Astrocyte (in vitro differentiated cells and primary cell): ENCODE data around the gene C9orf152. TPM values are rescaled to one million over a fixed set of nuclear protein-coding genes. Genes with fewer than 3 reads are reported as not detected.

Experiments used
- DNase-seq: peaks from one replicate; pipeline ENCODE4 v3.0.0-alpha.2; 2010; ENCODE audit warnings: low read depth
- FAIRE-seq: peaks from 2 replicates; lab custom pipeline; 2011; peaks lifted over from hg19 to GRCh38; lab: Jason Lieb, UNC
- H2AFZ ChIP-seq: 2 replicates; pipeline ENCODE4 v1.6.0; 2012; ENCODE audit warnings: low read depth, low read length, inconsistent platforms
- H3K27ac ChIP-seq: 2 replicates; pipeline ENCODE4 v1.5.1; 2011; ENCODE audit warnings: low read depth, low read length, inconsistent platforms
- H3K27me3 ChIP-seq: 2 replicates; pipeline ENCODE4 v1.6.0; 2011; ENCODE audit warnings: low read length, inconsistent platforms; ENCODE audit not compliant: insufficient read depth
- H3K36me3 ChIP-seq: 2 replicates; pipeline ENCODE4 v1.5.1; 2011; ENCODE audit warnings: low read length, inconsistent platforms; ENCODE audit not compliant: insufficient read depth
- H3K4me1 ChIP-seq: 2 replicates; pipeline ENCODE4 v1.5.1; 2011; ENCODE audit warnings: low read length, inconsistent platforms; ENCODE audit not compliant: insufficient read depth
- H3K4me2 ChIP-seq: 2 replicates; pipeline ENCODE4 v1.6.0; 2012; ENCODE audit warnings: low read length, inconsistent platforms
- H3K4me3 ChIP-seq: 2 replicates; pipeline ENCODE4 v1.5.1; 2011; ENCODE audit warnings: low read depth, mild to moderate bottlenecking, low read length, inconsistent platforms; ENCODE audit not compliant: insufficient read depth
- H3K79me2 ChIP-seq: 2 replicates; pipeline ENCODE4 v1.6.0; 2012; ENCODE audit warnings: mild to moderate bottlenecking, low read length, inconsistent platforms; ENCODE audit not compliant: insufficient read depth
- H3K9ac ChIP-seq: 2 replicates; pipeline ENCODE4 v1.6.0; 2012; ENCODE audit warnings: mild to moderate bottlenecking, low read length, inconsistent platforms
- H3K9me3 ChIP-seq: 2 replicates; pipeline ENCODE4 v1.5.1; 2012; ENCODE audit warnings: low read depth, mild to moderate bottlenecking, low read length, inconsistent platforms; ENCODE audit not compliant: insufficient read depth
- H4K20me1 ChIP-seq: 2 replicates; pipeline ENCODE4 v1.6.0; 2012; ENCODE audit warnings: low read length, inconsistent platforms; ENCODE audit not compliant: insufficient read depth
- H3K27ac Mint-ChIP-seq: one replicate; pipeline ENCODE4 v1.8.0; 2021; ENCODE audit warnings: mild to moderate bottlenecking, mixed read lengths; ENCODE audit not compliant: unreplicated experiment
- H3K27me3 Mint-ChIP-seq: one replicate; pipeline ENCODE4 v1.8.0; 2021; ENCODE audit warnings: low read depth, mixed read lengths; ENCODE audit not compliant: unreplicated experiment
- H3K36me3 Mint-ChIP-seq: one replicate; pipeline ENCODE4 v1.8.0; 2021; ENCODE audit warnings: low read depth, mixed read lengths; ENCODE audit not compliant: unreplicated experiment
- H3K4me1 Mint-ChIP-seq: one replicate; pipeline ENCODE4 v1.8.0; 2021; ENCODE audit warnings: low read depth, mixed read lengths; ENCODE audit not compliant: unreplicated experiment
- H3K4me3 Mint-ChIP-seq: one replicate; pipeline ENCODE4 v1.8.0; 2021; ENCODE audit warnings: mild to moderate bottlenecking, moderate library complexity, mixed read lengths; ENCODE audit not compliant: unreplicated experiment
- H3K9me3 Mint-ChIP-seq: one replicate; pipeline ENCODE4 v1.8.0; 2021; ENCODE audit warnings: mild to moderate bottlenecking, mixed read lengths; ENCODE audit not compliant: unreplicated experiment
- EZH2 ChIP-seq: IDR thresholded peaks from 2 replicates; pipeline ENCODE4 v1.6.1; 2012; ENCODE audit warnings: mild to moderate bottlenecking, low read length, inconsistent platforms; ENCODE audit not compliant: insufficient read depth
- total RNA-seq: library from RNA; stranded (reverse); gene quantifications from 2 replicates; pipeline ENCODE4 v1.2.1, GENCODE V29; 2021
- TF ChIP-seq, protein P1 (sequence below): IDR thresholded peaks from 2 replicates; pipeline ENCODE4 v1.5.1; 2011; ENCODE audit warnings: low read depth, mild to moderate bottlenecking, inconsistent platforms, low read length, moderate library complexity; ENCODE audit not compliant: insufficient read depth

The C9orf152 gene
- total RNA-seq, 1 donor from 2014 or later = 0.07 TPM

DNA sequence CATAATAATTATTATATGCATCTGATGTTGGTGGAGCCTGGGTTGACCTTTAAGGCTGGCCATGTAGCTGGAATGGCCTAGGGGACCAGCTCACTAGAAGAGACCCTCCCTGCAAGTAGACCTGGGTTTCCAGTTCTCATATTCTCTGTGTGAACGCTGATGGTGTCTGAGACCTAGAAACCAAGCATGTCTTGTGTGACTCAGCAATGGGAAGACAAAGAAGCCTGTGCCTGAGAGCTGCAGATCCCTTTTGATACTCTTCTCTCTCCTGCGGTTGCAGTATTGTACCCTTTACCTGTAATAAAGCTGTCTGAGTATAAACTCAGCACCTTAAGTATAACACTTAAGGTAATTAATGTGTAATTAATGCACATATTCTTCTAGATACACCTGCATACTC, 22.2 kb downstream of the C9orf152 start:
- Mint-ChIP-seq H3K27me3 (no peaks in the 10 kb centered on the region), H3K9me3 (peaks cover 2% of the 10 kb centered on the region), H3K36me3 (no peaks in the 10 kb centered on the region), H3K4me3 (no peak overlapping the region), H3K27ac (no peak overlapping the region), H3K4me1 (peaks cover 4% of the 10 kb centered on the region)
- Histone ChIP-seq H3K4me2 (no peak overlapping the region), H3K9ac (no peak overlapping the region), H3K27ac (no peak overlapping the region), H3K9me3 (no peaks in the 10 kb centered on the region), H3K4me1 (peaks cover 2% of the 10 kb centered on the region), H3K4me3 (no peak overlapping the region), H3K36me3 (no peaks in the 10 kb centered on the region), H4K20me1 (no peaks in the 10 kb centered on the region), H2AFZ (no peak overlapping the region), H3K79me2 (no peaks in the 10 kb centered on the region), H3K27me3 (no peaks in the 10 kb centered on the region)
- TF ChIP-seq, protein P1, sequence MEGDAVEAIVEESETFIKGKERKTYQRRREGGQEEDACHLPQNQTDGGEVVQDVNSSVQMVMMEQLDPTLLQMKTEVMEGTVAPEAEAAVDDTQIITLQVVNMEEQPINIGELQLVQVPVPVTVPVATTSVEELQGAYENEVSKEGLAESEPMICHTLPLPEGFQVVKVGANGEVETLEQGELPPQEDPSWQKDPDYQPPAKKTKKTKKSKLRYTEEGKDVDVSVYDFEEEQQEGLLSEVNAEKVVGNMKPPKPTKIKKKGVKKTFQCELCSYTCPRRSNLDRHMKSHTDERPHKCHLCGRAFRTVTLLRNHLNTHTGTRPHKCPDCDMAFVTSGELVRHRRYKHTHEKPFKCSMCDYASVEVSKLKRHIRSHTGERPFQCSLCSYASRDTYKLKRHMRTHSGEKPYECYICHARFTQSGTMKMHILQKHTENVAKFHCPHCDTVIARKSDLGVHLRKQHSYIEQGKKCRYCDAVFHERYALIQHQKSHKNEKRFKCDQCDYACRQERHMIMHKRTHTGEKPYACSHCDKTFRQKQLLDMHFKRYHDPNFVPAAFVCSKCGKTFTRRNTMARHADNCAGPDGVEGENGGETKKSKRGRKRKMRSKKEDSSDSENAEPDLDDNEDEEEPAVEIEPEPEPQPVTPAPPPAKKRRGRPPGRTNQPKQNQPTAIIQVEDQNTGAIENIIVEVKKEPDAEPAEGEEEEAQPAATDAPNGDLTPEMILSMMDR = no peak
- no peak for DNase-seq
- FAIRE-seq = no peak

DNA sequence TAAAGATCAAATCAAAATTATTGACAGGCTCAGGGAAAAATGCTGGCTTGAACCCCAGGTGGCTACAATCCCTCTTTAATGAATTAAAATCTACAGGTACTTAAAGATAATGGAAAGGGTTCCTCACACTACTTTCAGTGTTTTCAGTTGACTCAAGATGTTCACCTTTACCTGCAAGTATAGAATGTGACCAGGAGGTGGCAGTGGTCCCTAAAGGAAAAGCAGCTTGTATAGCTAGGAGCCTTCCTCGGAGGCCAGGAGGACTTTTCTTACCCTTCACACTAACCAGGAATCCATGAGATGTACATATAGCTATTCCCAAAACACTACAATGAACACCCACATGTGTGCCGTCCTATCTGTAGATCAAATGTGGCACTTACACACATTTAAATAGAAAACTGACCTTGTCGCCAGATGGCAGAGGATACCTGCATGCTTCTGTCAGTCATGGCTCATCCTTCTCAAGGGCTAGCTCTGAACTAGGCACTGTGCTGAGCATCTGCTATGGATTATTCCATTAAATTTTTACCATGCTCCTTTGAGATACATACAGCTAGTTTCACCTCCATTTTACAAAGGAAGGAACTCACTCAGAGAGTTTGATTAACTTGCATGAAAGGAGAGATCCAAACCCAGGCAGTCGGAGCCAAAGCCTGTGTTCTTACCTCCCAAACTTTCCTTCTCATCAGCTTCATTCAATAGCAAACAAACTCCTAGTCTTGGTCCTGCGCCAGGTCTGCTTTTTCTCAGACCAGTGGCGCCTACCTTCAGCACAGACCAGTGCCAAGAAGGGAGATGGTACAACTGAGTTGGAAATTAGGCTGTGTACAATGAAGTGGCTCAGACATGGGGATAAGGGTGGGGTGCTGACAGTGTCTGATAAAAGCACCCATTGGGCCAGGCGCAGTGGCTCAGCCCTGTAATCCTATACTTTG, 24.5 kb downstream of the C9orf152 start:
- no peak overlapping the region for H3K27ac Mint-ChIP-seq
- peaks cover 2% of the 10 kb centered on the region for H3K9me3 Mint-ChIP-seq
- H3K36me3 Mint-ChIP-seq = no peaks in the 10 kb centered on the region
- no peak overlapping the region for H3K4me2 ChIP-seq
- DNase-seq (peak; percentile 50), FAIRE-seq (peak; percentile 75)
- no peaks in the 10 kb centered on the region for H3K36me3 ChIP-seq
- H2AFZ ChIP-seq = no peak overlapping the region
- H3K27ac ChIP-seq = no peak overlapping the region
- H3K27me3 Mint-ChIP-seq = no peaks in the 10 kb centered on the region
- TF ChIP-seq, protein P1 = peak; percentile 81
- no peak for TF ChIP-seq EZH2
- H4K20me1 ChIP-seq = no peaks in the 10 kb centered on the region
- no peaks in the 10 kb centered on the region for H3K27me3 ChIP-seq
- H3K4me3 Mint-ChIP-seq = no peak overlapping the region
- no peak overlapping the region for H3K4me3 ChIP-seq
- peaks cover 11% of the 10 kb centered on the region for H3K4me1 ChIP-seq
- peaks cover 18% of the 10 kb centered on the region for H3K4me1 Mint-ChIP-seq
- H3K9me3 ChIP-seq = no peaks in the 10 kb centered on the region
- H3K79me2 ChIP-seq = no peaks in the 10 kb centered on the region
- no peak overlapping the region for H3K9ac ChIP-seq
